HG02884 (cell line): ENCODE results near the gene RNF183.
"Not testable (repeated sequence)": the region's sequence is repeated elsewhere in the genome, so short reads cannot be mapped to it uniquely, and the experiment has no call there.

Experiments used
- ATAC-seq: cut with Tn5 transposase; IDR thresholded peaks from one replicate; pipeline ENCODE4 v1.9.1; 2021; ENCODE audit warnings: mild to moderate bottlenecking, moderate library complexity; ENCODE audit not compliant: unreplicated experiment

The RNF183 gene

GRCh38 chr9:113317777-113318176 is 14.6 kb upstream of the RNF183 start:
- ATAC-seq, result no peak

DNA sequence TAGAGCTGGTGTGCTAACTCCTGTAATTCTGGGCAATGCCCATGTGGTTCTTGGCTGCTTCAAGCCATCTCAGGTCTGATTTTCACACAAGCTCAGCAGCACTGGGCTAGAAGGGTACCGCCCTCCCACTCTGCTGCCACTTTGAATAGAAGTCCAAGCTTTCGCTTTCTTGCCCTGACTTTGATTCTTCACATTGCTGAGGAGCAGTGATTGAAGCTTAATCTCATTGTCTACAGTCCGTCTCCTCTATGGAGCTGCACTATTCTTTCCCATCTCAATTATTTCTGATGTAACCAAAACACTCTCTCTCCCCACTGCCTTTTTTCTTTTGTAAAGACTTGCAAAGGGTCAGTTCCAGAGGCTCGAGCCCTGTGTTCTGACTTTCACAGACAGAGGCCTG is 12.9 kb upstream of the RNF183 start:
- no peak for ATAC-seq

- ATAC-seq, result no peak
Measured at GRCh38 chr9:113315231-113315630, 12.1 kb upstream of the RNF183 start.

- ATAC-seq, result no peak
Measured at GRCh38 chr9:113313261-113313660, 10.1 kb upstream of the RNF183 start.

DNA sequence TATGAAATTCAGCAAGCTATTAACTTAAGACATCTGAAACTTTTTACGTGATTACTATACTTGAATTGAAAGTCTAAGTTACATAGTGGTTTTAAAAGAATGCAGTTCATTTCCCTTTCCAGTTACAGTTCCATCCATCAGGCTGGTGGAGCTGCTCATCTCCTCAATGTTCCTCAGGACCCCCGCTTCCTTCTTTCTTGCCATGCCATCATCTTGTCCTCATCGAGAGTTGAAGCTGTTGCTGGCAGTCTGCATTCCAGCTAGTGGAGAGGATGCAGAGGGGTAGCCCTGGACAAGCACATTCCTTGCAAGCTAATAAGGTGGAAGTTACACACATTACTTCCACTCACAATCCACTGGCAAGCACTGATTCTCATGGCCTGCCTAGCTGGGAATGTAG is 8.8 kb upstream of the RNF183 start:
- ATAC-seq, result no peak

GRCh38 chr9:113310538-113310937 is 7.4 kb upstream of the RNF183 start:
- ATAC-seq, result no peak

DNA sequence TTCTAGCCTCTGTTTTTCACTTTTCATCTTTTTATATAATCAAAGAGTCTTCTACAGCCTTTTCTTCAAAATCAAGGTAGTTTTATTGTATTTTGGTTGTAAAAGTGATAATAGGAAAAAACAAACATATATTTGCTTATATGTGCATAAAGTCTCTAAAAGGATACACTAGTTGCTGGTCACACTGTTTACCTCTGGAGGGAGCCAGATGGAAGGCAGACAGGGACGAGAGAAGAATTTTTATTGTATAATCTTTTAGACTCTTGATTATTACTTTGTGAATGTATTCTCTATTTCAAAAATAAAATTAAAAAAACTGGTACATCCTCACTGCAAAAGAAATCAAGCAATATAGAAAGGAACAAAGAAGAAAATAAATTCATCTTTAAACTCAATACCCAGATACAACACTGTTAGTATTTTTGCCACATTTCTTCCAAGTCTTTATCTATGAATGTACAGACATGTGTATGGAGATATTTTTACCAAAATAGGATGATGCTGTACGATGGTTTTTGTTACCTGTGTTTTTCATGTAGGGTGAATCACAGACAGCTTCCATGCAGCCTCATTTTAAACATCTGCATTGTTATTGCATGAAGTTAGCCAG is 6.1 kb upstream of the RNF183 start:
- no peak for ATAC-seq

GRCh38 chr9:113307396-113307975 is 4.3 kb upstream of the RNF183 start:
- ATAC-seq, result no peak

DNA sequence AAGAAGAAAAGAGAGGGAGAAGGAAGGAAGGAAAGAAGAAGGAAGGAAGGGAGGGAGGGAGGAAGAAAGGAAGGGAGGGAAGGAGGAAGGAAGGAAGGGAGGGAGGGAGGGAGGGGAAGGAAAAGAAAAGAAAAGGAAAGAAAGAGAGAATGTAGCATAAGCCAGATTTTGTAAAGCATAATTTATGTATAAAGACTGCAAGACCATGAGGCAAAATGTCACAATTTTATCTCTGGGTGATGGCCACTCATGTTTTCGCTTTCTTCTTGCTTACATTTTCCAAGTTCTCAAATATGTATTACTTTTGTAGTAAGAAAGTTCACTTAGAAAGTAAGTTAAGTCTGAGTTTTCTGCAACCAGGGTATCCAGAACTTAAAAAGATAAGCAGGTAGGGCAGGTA is 3.4 kb upstream of the RNF183 start:
- no peak for ATAC-seq

DNA sequence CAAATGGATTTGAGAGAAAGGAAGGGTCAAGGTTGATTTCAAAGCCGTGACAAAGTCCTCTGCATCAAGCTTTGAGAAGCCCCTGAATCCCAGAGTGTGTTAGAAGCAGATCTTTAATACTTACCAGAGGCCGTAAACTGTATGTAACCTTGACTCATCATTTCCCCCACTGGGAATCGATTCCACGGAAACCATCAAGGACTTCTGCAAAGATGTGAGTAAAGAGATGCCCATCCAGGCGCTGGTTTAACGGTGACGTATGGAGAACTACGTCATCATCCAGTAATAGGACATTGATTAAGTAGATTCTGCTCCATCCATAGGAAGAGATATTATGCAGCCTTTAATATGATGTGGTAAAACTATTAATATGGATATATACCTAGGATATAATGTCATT is 1.6 kb downstream of the RNF183 start:
- ATAC-seq, result no peak

DNA sequence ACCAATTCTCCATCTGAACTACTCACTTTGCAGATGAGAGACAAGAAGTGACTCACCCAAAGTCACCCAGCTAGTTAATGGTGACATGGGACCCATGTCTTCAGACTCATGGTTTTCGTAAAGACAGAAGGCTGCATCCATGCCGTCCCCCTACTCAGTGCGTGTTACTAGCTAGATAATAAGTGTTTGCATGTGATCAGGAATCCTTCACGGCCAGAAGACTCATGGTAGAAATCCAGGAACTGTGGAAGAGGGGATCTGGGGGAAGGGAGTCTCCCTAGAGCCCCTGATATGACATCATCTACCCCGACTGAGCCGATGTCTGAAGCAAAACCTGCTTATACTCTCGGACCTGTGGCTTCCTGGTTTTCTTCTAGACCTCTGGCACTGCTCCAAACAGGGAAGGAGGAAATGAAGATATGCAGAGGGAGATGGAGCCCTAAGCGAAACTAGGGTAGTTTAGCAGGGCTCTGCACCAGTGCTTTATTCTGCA is 3.3 kb downstream of the RNF183 start:
- ATAC-seq, result no peak

GRCh38 chr9:113298924-113299770 is 4.0 kb downstream of the RNF183 start:
- ATAC-seq, result no peak

- ATAC-seq, result no peak
Measured at GRCh38 chr9:113298311-113298710, 4.9 kb downstream of the RNF183 start.

GRCh38 chr9:113296796-113297558 is 6.2 kb downstream of the RNF183 start:
- no peak for ATAC-seq

DNA sequence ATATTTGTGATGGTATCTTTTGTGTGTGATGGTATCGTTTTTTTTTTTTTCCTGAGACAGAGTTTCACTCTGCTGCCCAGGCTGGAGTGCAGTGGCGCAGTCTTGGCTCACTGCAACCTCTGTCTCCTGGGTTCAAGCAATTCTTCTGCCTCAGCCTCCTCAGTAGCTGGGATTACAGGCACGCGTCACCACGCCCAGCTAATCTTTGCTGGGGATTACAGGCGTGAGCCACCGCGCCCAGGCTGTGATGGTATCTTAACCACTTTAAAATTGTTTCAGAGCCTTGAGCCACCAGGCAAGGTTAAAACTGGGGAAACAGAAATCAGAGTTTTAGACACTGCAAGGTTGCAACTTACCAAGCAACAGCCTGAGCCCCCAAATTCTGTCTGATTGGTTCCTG is 6.9 kb downstream of the RNF183 start:
- ATAC-seq, result not testable (repeated sequence)

DNA sequence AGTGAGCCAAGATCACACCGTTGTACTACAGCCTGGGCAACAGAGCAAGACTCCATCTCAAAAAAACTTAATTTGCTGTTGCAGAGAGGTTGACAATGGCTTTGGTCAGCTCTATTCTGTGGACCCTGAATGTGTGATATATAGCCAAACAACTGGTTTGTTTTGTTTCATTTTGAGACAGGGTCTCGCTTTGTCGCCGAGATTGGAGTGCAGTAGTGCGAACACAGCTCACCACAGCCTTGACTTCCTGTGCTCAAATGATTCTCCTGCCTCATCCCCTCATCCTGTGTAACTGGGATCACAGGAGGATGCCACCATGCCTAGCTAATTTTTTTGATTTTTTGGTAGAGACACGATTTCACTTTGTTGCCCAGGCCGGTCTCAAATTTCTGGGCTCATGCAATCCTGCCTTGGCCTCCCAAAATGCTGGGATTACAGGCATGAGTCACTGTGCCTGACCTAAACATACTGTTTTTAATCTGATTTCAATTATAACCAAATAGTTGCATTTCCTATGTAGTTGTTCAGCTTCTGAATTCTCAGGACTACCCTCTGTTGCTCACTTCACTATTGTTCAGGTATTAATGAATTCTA is 9.8 kb downstream of the RNF183 start:
- no peak for ATAC-seq

GRCh38 chr9:113290052-113290607 is 13.0 kb downstream of the RNF183 start:
- no peak for ATAC-seq

DNA sequence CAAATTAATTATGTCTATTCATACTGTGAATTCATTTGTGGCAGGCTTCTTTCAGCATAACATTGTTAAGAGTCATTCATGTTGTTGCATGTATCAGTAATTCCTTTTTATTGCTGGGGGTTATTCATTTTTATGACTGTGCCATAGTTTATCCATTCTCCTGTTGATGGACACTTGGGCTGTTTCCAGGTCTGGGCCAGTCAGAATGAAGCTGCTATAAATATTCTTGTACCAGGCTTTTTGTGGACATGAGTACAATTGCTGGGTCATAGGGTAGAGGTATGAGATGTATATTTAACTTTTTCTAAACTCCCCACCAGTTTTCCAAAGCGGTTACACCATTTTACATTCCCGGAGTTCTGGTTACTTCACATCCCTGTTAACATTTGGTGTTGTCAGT is 14.1 kb downstream of the RNF183 start:
- ATAC-seq, result no peak

DNA sequence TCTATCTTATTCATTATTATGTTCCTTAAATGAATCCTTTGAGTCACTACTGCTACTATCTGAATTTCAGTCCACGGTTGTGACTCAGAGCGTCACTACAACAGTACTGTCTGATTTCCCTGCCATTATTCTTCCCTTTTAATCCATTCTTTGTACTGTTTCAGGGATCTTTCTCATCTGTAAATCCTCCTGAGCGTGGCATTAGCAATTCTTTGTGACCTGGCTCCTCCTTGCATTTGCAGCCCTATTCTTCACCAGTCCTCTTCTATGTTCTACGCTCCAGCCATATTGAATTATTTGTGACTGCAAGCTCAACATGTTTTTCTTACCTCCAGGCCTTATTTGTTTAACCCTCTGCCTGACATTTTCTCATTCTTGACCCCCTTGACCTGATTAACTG is 21.8 kb downstream of the RNF183 start:
- ATAC-seq, result no peak

GRCh38 chr9:113278840-113279239 is 24.3 kb downstream of the RNF183 start:
- no peak for ATAC-seq
